ENCODE results near the gene TRNP1.

DNA sequence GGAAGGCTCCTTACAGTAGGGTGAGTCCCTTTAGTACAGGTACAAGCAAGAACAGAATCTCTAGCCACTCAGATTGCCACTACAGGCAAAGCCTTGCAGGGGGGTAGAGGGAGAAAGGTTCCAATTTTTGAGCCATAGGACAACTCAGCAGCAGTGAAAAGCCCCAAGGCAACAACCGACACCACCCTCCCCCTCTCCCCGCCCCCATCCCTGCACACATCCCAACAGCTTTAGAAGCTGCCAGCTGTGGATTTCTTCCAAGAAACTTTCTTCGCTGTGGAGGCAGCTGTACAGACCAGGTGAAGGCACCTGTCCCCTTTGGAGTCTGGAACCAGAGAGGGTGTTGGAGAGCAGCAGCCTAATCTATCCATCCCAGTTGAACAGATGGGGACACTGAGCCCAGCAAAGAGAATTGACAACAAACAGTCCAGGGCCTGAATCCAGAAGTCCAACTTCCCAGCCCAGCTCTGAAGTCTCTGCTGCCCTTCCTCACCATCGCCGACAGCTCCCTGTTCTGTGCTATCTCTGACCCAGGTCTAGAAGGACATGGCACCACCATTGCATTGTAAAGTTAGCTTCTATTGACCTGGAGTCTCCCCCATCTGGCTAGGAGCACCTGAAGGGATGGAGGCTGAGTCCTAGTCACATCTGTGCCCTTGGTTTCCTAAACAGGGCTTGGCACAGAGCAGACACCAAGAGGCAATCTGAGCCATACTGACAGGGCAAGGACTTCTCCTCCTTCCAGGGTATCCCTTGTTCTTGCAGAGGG, 16.9 kb downstream of the TRNP1 start:
- TF ChIP-seq GATA3 (IDR thresholded peaks at IDR 0.05; ENCODE audit: low read depth, low read length) (no peak), GATA2 (IDR thresholded peaks at IDR 0.05; ENCODE audit: low read depth, low read length) (no peak)

Data from SH-SY5Y (cell line).